Right cardiac atrium (tissue), 5 donors: ENCODE measurements around the gene SLC38A3. TPM values are rescaled to one million over a fixed set of nuclear protein-coding genes. Genes with fewer than 3 reads are reported as not detected.

Experiments used
- ATAC-seq, 2 donors: fragments of 200-7000 bp; cut with Tn5 transposase; one replicate each; pipeline versions ENCODE4 v1.8.0 to v1.9.1; 2020; ENCODE audit warnings: moderate library complexity in 2 of 2, mild to moderate bottlenecking in 1 of 2
- DNase-seq, 3 donors: peaks; one replicate each; pipeline ENCODE4 v3.0.0-alpha.2; 2020
- H3K27ac ChIP-seq: one replicate; pipeline ENCODE4 v1.5.1; 2013; ENCODE audit warnings: mild to moderate bottlenecking, low read length, control low read depth, moderate library complexity
- H3K27me3 ChIP-seq: one replicate; pipeline ENCODE4 v1.6.1; 2013; ENCODE audit not compliant: control insufficient read depth, insufficient read depth
- H3K4me1 ChIP-seq: one replicate; pipeline ENCODE4 v1.6.1; 2013; ENCODE audit warnings: low read length; ENCODE audit not compliant: control insufficient read depth, insufficient read depth
- H3K4me3 ChIP-seq: one replicate; pipeline ENCODE4 v1.5.1; 2013; ENCODE audit warnings: low read length, control low read depth
- H3K9me3 ChIP-seq: one replicate; pipeline ENCODE4 v1.6.1; 2013; ENCODE audit warnings: low read length; ENCODE audit not compliant: control insufficient read depth
- WGBS: extraction: QIAGEN DNeasy Blood & Tissue Kit; methylation state at CpG from one replicate; pipeline ENCODE4 v1.1.7; 2013; 5-methylcytosine and 5-hydroxymethylcytosine counted together
- intact Hi-C, 4 donors: fragments of 100-400 bp; cut with DNase I; formaldehyde crosslinking; loops; one replicate each; pipeline versions ENCODE4 v1.11.0 to v1.14.0; 2022 to 2023
- polyA plus RNA-seq: library from polyadenylated mRNA; stranded (reverse); fragments of 200-250 nt; gene quantifications from one replicate; pipeline ENCODE4 v1.2.3, GENCODE V29; 2013
- total RNA-seq, 4 donors: library from RNA; stranded (reverse); fragmentation: NEBNext Ultra II Directional; extraction: Animal tissue kit (Norgen Biotek cat#: 25700); gene quantifications; one replicate each; pipeline ENCODE4 v1.2.1, GENCODE V29; 2021
- donor health status: healthy with polysubstance abuse.
- donor health status: DM: no; HTN: yes; CAD: no.
- donor health status: DM: no; HTN: no; CAD: no.
- donor health status: DM: no; HTN: yes; CAD: no; lungs with severe emphysema.
- donor health status: DM: yes; HTN: yes; CAD: no.

Gene SLC38A3
- total and polyA plus RNA-seq, 5 donors, result 5.0 to 10.4 (median 8.7) TPM

DNA sequence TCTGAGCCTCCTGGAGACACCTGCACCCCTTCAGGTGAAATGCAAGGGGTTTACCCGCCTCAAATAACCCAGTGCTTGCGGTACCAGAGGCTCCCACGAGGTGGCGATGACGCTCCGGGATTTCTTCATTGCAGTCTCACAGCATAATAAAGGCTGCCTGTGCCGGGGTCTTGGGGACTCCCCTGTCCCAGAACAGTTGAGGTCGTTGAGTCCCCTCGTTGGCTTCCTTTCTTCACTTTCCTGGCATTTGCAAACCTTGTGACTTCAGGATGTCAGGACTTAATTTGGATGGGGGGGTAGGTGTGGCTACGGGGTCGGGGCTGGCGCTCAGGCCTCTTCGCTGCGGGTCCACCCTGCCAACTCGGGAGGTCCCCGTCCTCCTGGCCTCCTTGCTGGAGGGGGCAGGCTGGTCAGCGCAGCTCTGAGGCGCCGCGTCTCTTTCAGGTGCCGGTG, 12.4 kb upstream of the SLC38A3 start:
- ATAC-seq, result peak in 1 of 2 donors; percentile 5
- WGBS, result 15% methylated on average over 21 of the region's 21 CpGs

DNA sequence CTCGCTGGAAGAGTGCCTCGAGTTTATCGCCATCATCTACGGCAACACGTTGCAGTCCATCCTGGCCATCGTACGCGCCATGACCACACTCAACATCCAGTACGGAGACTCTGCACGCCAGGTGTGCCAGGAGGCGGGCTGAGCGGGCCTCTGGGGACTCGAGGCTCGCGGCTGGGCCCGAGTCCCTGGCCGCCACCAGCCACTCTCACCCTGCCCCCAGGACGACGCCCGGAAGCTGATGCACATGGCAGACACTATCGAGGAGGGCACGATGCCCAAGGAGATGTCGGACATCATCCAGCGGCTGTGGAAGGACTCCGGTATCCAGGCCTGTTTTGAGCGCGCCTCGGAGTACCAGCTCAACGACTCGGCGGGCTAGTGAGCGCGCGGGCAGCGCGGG, 11.8 kb upstream of the SLC38A3 start:
- Histone ChIP-seq H3K4me3 (no peak overlapping the region), H3K9me3 (no peaks in the 10 kb centered on the region), H3K27me3 (no peaks in the 10 kb centered on the region), H3K27ac (no peak overlapping the region), H3K4me1 (no peaks in the 10 kb centered on the region)
- WGBS, result 42% methylated on average over 36 of the region's 36 CpGs
- intact Hi-C loops, result loop anchor here (2.0 to 5.0 kb wide), 5 partner anchors 32 to 80 kb away; no protein-coding TSS in a partner anchor
- ATAC-seq, result no peak
- DNase-seq, result peak in 2 of 3 donors; percentile 51 to 62

More for the DNA sequence above, 12.4 kb upstream of the SLC38A3 start:
- H3K27me3 ChIP-seq, result no peaks in the 10 kb centered on the region
- peak; percentile 57 to 88 (median 84) for DNase-seq
- H3K4me1 ChIP-seq, result no peaks in the 10 kb centered on the region
- no peak overlapping the region for H3K27ac ChIP-seq
- H3K4me3 ChIP-seq, result no peak overlapping the region
- intact Hi-C loops, result loop anchor here (2.0 to 5.0 kb wide), 5 partner anchors 32 to 80 kb away; no protein-coding TSS in a partner anchor
- H3K9me3 ChIP-seq, result no peaks in the 10 kb centered on the region

DNA sequence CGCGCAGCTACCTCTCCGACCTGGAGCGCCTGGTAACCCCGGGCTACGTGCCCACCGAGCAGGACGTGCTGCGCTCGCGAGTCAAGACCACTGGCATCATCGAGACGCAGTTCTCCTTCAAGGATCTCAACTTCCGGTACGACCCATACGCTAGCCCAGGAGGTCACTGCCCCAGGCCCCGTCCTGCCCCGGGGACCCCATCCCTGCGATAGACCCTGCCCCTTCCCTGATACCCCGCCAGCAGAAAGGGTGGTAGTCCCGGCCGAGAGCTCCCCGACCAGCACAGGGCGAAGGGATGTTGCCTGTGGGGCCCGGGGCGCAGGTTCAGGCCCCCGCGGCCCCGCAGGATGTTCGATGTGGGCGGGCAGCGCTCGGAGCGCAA, 11.3 kb upstream of the SLC38A3 start:
- intact Hi-C loops, result loop anchor here (2.0 to 5.0 kb wide), 5 partner anchors 31 to 79 kb away; no protein-coding TSS in a partner anchor
- no peaks in the 10 kb centered on the region for H3K4me1 ChIP-seq
- DNase-seq (peak in 2 of 3 donors; percentile 55 to 62), ATAC-seq (no peak)
- 28% methylated on average over 34 of the region's 34 CpGs for WGBS
- no peak overlapping the region for H3K4me3 ChIP-seq
- no peak overlapping the region for H3K27ac ChIP-seq
- H3K27me3 ChIP-seq, result no peaks in the 10 kb centered on the region
- H3K9me3 ChIP-seq, result no peaks in the 10 kb centered on the region

DNA sequence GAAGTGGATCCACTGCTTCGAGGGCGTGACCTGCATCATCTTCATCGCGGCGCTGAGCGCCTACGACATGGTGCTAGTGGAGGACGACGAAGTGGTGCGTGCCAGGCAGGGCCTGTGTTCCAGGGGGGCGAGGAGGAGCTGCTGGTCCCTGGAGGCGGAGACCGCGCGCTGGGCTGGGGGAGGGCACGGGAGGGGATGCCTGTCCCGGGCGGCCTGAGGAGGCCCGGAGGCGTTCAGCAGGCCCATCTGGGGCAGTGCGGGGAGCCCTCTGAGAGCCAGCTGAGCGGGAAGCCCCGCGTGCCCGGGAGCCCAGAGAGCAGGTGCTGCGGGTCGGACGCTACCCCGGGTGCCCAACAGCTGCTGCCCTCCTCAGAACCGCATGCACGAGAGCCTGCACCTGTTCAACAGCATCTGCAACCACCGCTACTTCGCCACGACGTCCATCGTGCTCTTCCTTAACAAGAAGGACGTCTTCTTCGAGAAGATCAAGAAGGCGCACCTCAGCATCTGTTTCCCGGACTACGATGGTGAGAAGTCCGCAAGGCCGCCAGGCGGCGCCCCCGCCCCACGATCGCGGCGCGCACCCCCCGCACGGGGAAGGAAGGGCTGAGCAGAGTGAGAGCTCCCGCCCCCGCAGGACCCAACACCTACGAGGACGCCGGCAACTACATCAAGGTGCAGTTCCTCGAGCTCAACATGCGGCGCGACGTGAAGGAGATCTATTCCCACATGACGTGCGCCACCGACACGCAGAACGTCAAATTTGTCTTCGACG, 10.8 kb upstream of the SLC38A3 start:
- WGBS, result 10% methylated on average over 70 of the region's 70 CpGs
- peak; percentile 71 to 75 for ATAC-seq
- H3K4me1 ChIP-seq, result no peaks in the 10 kb centered on the region
- no peaks in the 10 kb centered on the region for H3K9me3 ChIP-seq
- H3K4me3 ChIP-seq, result no peak overlapping the region
- intact Hi-C loops, result loop anchor here in 2 of 4 donors (5.0 kb wide), 2 partner anchors 33 to 78 kb away; no protein-coding TSS in a partner anchor
- no peak overlapping the region for H3K27ac ChIP-seq
- DNase-seq, result peak; percentile 64 to 88 (median 86)
- no peaks in the 10 kb centered on the region for H3K27me3 ChIP-seq

DNA sequence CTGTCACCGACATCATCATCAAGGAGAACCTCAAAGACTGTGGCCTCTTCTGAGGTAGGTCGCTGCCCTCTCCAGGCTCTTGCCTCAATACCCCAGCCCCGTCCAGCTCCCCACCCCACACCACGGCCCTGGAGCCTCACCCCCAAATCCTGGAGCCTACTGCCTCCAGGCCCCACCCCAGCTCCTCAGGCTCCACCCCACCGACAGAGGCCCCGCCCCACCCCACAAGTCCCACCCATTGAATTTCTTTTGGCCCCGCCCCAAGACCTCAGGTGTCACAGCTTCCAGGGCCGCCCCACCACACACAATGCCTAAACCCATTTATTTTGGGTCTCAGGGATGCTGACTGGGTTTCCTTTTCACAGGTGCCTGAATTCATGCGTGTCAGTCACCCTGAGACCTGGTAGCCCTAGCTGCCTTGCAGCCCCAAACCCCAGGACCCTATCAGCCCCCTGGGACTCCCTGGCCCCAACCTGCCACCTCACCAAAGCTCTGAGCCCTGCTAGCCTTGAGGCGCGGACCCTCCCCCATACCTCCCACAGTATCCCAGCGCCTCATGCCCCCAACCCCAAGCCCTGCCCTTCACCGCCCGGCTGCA, 10.1 kb upstream of the SLC38A3 start:
- no peaks in the 10 kb centered on the region for H3K4me1 ChIP-seq
- no peaks in the 10 kb centered on the region for H3K27me3 ChIP-seq
- no peaks in the 10 kb centered on the region for H3K9me3 ChIP-seq
- peak; percentile 39 to 40 for ATAC-seq
- intact Hi-C loops, result loop anchor here in 2 of 4 donors (5.0 kb wide), 2 partner anchors 32 to 77 kb away; no protein-coding TSS in a partner anchor
- 59% methylated on average over 14 of the region's 14 CpGs for WGBS
- no peak overlapping the region for H3K4me3 ChIP-seq
- DNase-seq, result peak in 2 of 3 donors; percentile 56 to 60
- H3K27ac ChIP-seq, result no peak overlapping the region

DNA sequence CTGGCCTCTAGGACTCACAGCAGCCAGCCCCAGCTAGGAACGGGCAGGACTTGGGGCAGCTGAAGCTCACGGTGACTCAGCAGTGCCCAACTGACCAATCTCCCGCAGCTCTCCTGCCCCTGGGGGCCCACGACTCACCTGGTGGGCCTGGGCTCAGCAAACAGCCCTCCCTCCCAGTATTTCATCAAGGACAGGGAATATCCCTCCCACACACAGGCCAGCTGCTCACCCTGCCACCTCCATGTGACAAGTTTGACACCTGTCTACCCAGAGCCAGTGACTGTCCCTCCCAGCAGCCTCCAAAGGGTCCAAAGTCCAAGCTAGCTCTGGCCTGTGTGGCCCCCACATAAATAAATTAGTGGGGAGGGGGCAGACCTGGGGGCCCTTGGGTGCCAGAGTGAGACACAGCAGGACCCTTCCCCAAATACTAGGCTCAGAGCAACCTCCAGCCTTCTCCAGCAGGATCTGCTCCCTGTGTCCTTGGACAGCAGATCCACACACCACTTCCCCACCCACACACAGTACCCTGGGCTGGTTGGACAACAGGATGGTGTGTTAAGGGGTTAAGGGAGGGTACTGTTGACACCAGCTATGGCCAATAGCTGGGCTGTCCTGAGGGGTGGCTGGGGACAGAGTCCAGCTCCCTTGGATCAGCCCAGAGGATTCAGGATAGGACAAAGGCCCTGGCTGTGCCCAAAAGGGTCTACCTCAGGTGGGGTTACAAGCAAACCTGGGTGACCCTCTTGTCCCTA, 9.4 kb upstream of the SLC38A3 start:
- Histone ChIP-seq H3K27ac (no peak overlapping the region), H3K9me3 (no peaks in the 10 kb centered on the region), H3K27me3 (no peaks in the 10 kb centered on the region), H3K4me1 (no peaks in the 10 kb centered on the region), H3K4me3 (no peak overlapping the region)
- intact Hi-C loops, result loop anchor here in 1 of 4 donors (5.0 kb wide), 1 partner anchor 77 kb away; no protein-coding TSS in a partner anchor
- DNase-seq, result peak in 2 of 3 donors; percentile 48 to 50
- WGBS, result 61% methylated on average over 4 of the region's 4 CpGs
- ATAC-seq, result no peak

DNA sequence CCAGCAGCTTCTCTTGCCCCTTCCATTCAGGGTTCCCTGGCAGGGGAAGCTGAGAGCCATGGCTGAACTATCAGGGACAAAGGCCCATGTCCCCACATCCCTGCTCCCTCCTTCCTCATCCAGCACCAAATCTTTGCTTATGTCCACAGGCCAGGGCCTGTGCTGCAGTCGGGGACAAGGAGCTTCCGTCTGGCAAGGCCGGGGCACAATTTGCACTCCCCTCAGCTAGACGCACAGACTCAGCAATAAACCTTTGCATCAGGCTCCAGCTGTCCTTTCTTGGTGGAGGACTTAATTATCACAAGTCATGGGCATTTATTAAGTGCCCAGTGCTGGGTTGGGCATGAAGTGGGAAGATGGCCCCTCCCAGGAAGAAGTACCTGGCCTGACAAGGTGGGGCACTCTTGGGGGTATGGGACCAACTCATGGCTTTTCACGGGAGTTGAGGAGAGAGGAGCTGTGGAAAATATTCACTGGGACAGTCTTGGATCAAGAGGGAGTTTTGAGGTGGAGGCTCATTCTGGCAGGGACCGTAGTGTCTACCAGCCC, 8.7 kb upstream of the SLC38A3 start:
- intact Hi-C loops, result loop anchor here in 1 of 4 donors (5.0 kb wide), 1 partner anchor 76 kb away; no protein-coding TSS in a partner anchor
- peak in 2 of 3 donors; percentile 7 to 17 for DNase-seq
- Histone ChIP-seq H3K4me3 (no peak overlapping the region), H3K9me3 (no peaks in the 10 kb centered on the region), H3K27me3 (no peaks in the 10 kb centered on the region), H3K27ac (no peak overlapping the region), H3K4me1 (no peaks in the 10 kb centered on the region)
- no peak for ATAC-seq
- 70% methylated on average over 6 of the region's 6 CpGs for WGBS

DNA sequence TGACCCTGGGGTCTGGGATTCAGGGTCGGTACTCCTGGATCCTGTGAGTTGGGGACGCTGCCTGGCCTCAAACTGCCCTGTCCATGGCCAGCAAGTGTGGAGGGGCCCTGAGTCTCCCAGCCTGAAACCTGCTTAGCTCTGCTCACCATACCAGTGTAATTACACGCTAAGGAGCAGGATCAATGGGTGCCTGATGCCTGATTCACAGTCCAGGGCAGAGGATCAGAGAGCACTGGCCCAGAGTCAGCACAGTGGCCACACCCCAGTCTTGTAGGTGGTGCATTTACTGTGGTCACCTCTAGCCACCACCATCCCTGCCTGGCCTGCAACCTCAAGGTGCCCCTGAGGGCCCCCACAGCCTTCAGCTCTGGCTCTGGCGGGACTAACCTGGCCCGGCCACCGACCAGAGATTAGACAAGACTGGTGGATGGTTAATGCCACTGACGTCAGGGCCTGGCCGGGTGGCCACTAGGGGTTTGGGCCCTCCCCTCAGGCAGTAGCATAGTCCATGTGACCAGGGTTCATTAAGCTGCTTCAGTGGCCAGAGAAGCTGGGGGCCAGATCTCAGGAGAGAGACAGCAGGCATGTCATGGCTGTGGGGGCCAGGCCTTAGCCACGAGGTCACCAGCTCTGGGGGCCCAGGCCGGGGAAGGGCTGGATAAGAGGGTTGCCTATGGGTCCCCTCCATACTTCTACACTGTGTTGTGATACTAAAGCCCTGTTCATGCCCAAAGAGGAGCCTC, 3.3 kb upstream of the SLC38A3 start:
- DNase-seq (peak in 1 of 3 donors; percentile 33), ATAC-seq (no peak)
- Histone ChIP-seq H3K4me1 (no peaks in the 10 kb centered on the region), H3K9me3 (no peaks in the 10 kb centered on the region), H3K4me3 (no peak overlapping the region), H3K27me3 (no peaks in the 10 kb centered on the region), H3K27ac (no peak overlapping the region)
- intact Hi-C loops, result no loop called here
- WGBS, result 81% methylated on average over 10 of the region's 10 CpGs

DNA sequence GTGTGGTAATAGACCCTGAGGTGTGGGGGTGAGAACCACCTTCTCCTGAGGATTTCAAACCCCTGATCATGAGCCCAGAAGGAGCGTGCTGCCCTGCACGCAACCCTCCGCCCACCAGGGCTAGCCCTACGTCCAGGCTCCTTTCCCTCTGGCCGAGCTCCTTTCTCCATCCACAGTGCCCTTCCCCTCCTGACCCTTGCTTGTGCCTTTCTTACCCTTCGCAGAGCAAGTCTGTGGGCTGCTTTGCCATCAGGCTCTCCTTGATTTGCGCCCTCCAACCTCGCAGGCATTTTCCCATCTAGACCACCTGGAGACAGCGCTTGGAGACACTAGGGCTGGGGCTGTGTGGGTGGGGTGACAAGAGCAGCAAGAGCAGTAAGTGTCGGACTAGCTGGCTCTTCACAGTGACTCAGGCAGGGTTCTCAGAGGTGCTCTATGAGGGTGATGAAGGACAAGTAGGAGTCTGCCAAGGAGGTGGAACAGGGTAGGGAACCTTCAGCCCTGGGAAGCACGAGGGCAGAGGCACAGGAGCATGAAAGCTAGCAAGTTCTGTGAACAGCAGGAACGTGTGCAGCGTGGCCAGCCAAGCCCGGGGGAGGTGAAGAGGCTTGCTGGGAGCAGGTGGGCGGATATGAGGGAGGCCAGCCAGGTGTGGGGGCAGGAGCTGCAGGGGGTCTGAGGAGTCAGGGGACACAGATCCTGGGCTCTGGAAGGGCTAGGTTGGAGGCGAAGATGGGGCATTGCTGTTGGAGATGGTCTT, 2.5 kb upstream of the SLC38A3 start:
- H3K4me1 ChIP-seq, result no peaks in the 10 kb centered on the region
- no peak overlapping the region for H3K4me3 ChIP-seq
- intact Hi-C loops, result no loop called here
- ATAC-seq (no peak), DNase-seq (peak in 1 of 3 donors; percentile 46)
- WGBS, result 86% methylated on average over 16 of the region's 16 CpGs
- no peaks in the 10 kb centered on the region for H3K9me3 ChIP-seq
- no peaks in the 10 kb centered on the region for H3K27me3 ChIP-seq
- no peak overlapping the region for H3K27ac ChIP-seq
